K562 (cell line): Measurements from ENCODE around the gene PIK3R1. TPM values are rescaled to one million over a fixed set of nuclear protein-coding genes. Genes with fewer than 3 reads are reported as not detected.

Experiments
- ARID1B ChIP-seq: fragments of 450-650 bp; IDR thresholded peaks from 2 replicates; pipeline ENCODE4 v1.6.1; 2016; ENCODE audit warnings: antibody characterized with exemption, mild to moderate bottlenecking, inconsistent platforms
- CC2D1A ChIP-seq: fragments of 450-650 bp; IDR thresholded peaks from 2 replicates; pipeline ENCODE4 v1.6.1; 2017; ENCODE audit warnings: mild to moderate bottlenecking
- CHAMP1 ChIP-seq: fragments of 450-650 bp; IDR thresholded peaks from 2 replicates; pipeline ENCODE4 v1.6.1; 2016; ENCODE audit warnings: mild to moderate bottlenecking
- EP300 ChIP-seq: IDR thresholded peaks from 2 replicates; pipeline ENCODE4 v1.6.1; 2012; ENCODE audit warnings: low read length, improper control_type of control experiment
- ETV1 ChIP-seq: fragments of 450-650 bp; conservative IDR thresholded peaks from 2 replicates; pipeline ENCODE4 v1.6.1; 2016; ENCODE audit warnings: missing genetic modification characterization, control low read depth, low read depth, missing compliant biosample characterization
- FOXM1 ChIP-seq, 2 experiments: fragments of 450-650 bp in 1 of 2; sonication (generic) in 1 of 2; formaldehyde crosslinking in 1 of 2; IDR thresholded peaks; 2 replicates each; pipeline versions ENCODE4 v1.6.1 to v1.9.0; 2017 to 2022; ENCODE audit warnings: low read depth in 2 of 2, mild to moderate bottlenecking in 2 of 2, missing genetic modification reagents in 1 of 2, moderate library complexity in 1 of 2
- HDAC1 ChIP-seq, 2 experiments: fragments of 450-650 bp; IDR thresholded peaks; 2 replicates each; pipeline ENCODE4 v1.6.1; 2016 to 2017; ENCODE audit warnings: inconsistent platforms in 1 of 2, mild to moderate bottlenecking in 1 of 2, moderate library complexity in 1 of 2
- HMBOX1 ChIP-seq: sonication (generic); IDR thresholded peaks from 2 replicates; pipeline ENCODE4 v1.6.1; 2016
- KDM2B ChIP-seq: fragments of 250-450 bp; sonication (Bioruptor Pico); IDR thresholded peaks from 2 replicates; pipeline ENCODE4 v1.8.0; 2021; ENCODE audit warnings: mild to moderate bottlenecking, moderate library complexity
- NCOA1 ChIP-seq: fragments of 450-650 bp; IDR thresholded peaks from 2 replicates; pipeline ENCODE4 v1.6.1; 2016; ENCODE audit warnings: low read depth
- RFX5 ChIP-seq: IDR thresholded peaks from 2 replicates; pipeline ENCODE4 v1.6.1; 2011; ENCODE audit warnings: low read depth, mild to moderate bottlenecking, improper control_type of control experiment, low read length
- SIN3A ChIP-seq, 2 experiments: fragments of 150-350 bp in 1 of 2; IDR thresholded peaks; 2 replicates each; pipeline ENCODE4 v1.6.1; 2011 to 2016; ENCODE audit warnings: borderline replicate concordance in 2 of 2, low read depth in 2 of 2, low read length in 2 of 2, mild to moderate bottlenecking in 2 of 2, moderate library complexity in 2 of 2; ENCODE audit not compliant: control insufficient read depth in 1 of 2
- SNRNP70 ChIP-seq: fragments of 200-400 bp; formaldehyde crosslinking; optimal IDR thresholded peaks from 2 replicates; pipeline ENCODE3; 2017; ENCODE audit warnings: low read depth, low read length
- ZBTB40 ChIP-seq, 2 experiments: fragments of 450-650 bp in 1 of 2; sonication (generic) in 1 of 2; formaldehyde crosslinking in 1 of 2; IDR thresholded peaks; 2 replicates each; pipeline versions ENCODE4 v1.7.1 to v1.9.0; 2016 to 2022; ENCODE audit warnings: inconsistent platforms in 1 of 2, mild to moderate bottlenecking in 1 of 2, missing genetic modification reagents in 1 of 2
- ZNF830 ChIP-seq: fragments of 250-450 bp; sonication (Bioruptor Pico); IDR thresholded peaks from 2 replicates; pipeline ENCODE4 v1.5.0; 2021; ENCODE audit warnings: mild to moderate bottlenecking
- polyA plus RNA-seq, 8 experiments: library from polyadenylated mRNA; depleted of rRNA in 4 of 8; stranded (reverse) in 5 of 8; unstranded in 3 of 8; fragments of >200 nt; fragmentation: Nextera tagmentation in 2 of 8; fragmentation: Illumina TruSeq in 1 of 8; extraction: Ambion mirVana in 2 of 8; extraction: Trizol in 1 of 8; gene quantifications; 2 replicates each; pipeline versions ENCODE4 v1.2.1 to v1.2.3, GENCODE V29; 2011 to 2014; ENCODE audit warnings: inconsistent platforms in 1 of 8, missing spikeins in 1 of 8
- total RNA-seq, 7 experiments: library from RNA; depleted of rRNA in 6 of 7; stranded (reverse); fragments of >200 nt in 6 of 7; fragmentation: Illumina TruSeq in 2 of 7; extraction: Trizol in 2 of 7; gene quantifications; 2 replicates each; pipeline versions ENCODE4 v1.2.1 to v1.2.3, GENCODE V29; 2011 to 2021; ENCODE audit warnings: low replicate concordance in 1 of 7

Gene PIK3R1
- total and polyA plus RNA-seq, 9 of the 15 experiments (the other 6 are each of a cell fraction or from before 2014, with no cell fraction given): 1.1 to 9.7 (median 4.8) TPM

GRCh38 chr5:68279984-68280383 lies 64.4 kb downstream of the PIK3R1 start (continued):
- TF ChIP-seq CHAMP1 (peak; percentile 55), RFX5 (no peak), ZBTB40 (IDR thresholded peaks at IDR 0.05) (peak; percentile 35; the same call in 1 of the 2 replicates), ZBTB40 (CRISPR knock-in tag; IDR thresholded peaks at IDR 0.05) (no peak), KDM2B (CRISPR knock-in tag) (no peak), EP300 (peak; percentile 65), ARID1B (peak; percentile 82), HMBOX1 (peak; percentile 83), SIN3A (IDR thresholded peaks at IDR 0.05; ENCODE audit: borderline replicate concordance in 2 of 2, control insufficient read depth in 1 of 2, low read depth in 2 of 2, low read length in 2 of 2) (no peak), FOXM1 (IDR thresholded peaks at IDR 0.05; ENCODE audit: low read depth) (peak; percentile 68; the same call in 1 of the 2 replicates), FOXM1 (CRISPR knock-in tag; IDR thresholded peaks at IDR 0.05; ENCODE audit: low read depth) (no peak), HDAC1 (IDR thresholded peaks at IDR 0.05) (peak in 1 of 2 experiments; percentile 57; a peak in 2 of 4 replicates), SNRNP70 (no peak), CC2D1A (peak; percentile 88; the same call in 1 of the 2 replicates), ETV1 (tag) (0 out of 2 replicates have a peak, but pooled peaks have one; percentile 9), ZNF830 (CRISPR knock-in tag) (no peak), NCOA1 (peak; percentile 20; the same call in 1 of the 2 replicates)
